Neural progenitor cell (in vitro differentiated cells): ENCODE results near the gene VPS26A. TPM values are rescaled to one million over a fixed set of nuclear protein-coding genes. Genes with fewer than 3 reads are reported as not detected.

Source experiments
- DNase-seq: peaks from one replicate; pipeline ENCODE4 v3.0.0-alpha.2; 2016; ENCODE audit warnings: low spot score
- H2AFZ ChIP-seq: fragments of 200-600 bp; sonication (generic); replicated peaks from 2 replicates; pipeline ENCODE4 v1.6.1; 2016; ENCODE audit warnings: antibody characterized with exemption
- H3F3A ChIP-seq: fragments of 200-600 bp; sonication (generic); 2 replicates; pipeline ENCODE4 v1.6.1; 2016; ENCODE audit warnings: antibody characterized with exemption, low read depth
- H3K27ac ChIP-seq: fragments of 200-600 bp; sonication (generic); 2 replicates; pipeline ENCODE4 v1.5.1; 2016; ENCODE audit warnings: mild to moderate bottlenecking
- H3K27me3 ChIP-seq: fragments of 200-600 bp; sonication (generic); 2 replicates; pipeline ENCODE4 v1.6.1; 2016; ENCODE audit warnings: mild to moderate bottlenecking, moderate library complexity
- H3K36me3 ChIP-seq: fragments of 200-600 bp; sonication (generic); 2 replicates; pipeline ENCODE4 v1.5.1; 2016
- H3K4me1 ChIP-seq: fragments of 200-600 bp; sonication (generic); 2 replicates; pipeline ENCODE4 v1.6.1; 2016; ENCODE audit warnings: mixed run types
- H3K4me2 ChIP-seq: fragments of 200-600 bp; sonication (generic); 2 replicates; pipeline ENCODE4 v1.6.1; 2016
- H3K4me3 ChIP-seq: fragments of 200-600 bp; sonication (generic); 2 replicates; pipeline ENCODE4 v1.5.1; 2016
- H3K79me2 ChIP-seq: fragments of 200-600 bp; sonication (generic); 2 replicates; pipeline ENCODE4 v1.6.1; 2016; ENCODE audit warnings: low read depth
- H3K9ac ChIP-seq: fragments of 200-600 bp; sonication (generic); 2 replicates; pipeline ENCODE4 v1.6.1; 2016
- H3K9me3 ChIP-seq: fragments of 200-600 bp; sonication (generic); 2 replicates; pipeline ENCODE4 v1.5.1; 2016; ENCODE audit warnings: low read depth
- H4K20me1 ChIP-seq: fragments of 200-600 bp; sonication (generic); 2 replicates; pipeline ENCODE4 v1.6.1; 2016; ENCODE audit warnings: low read depth
- H3K27ac Mint-ChIP-seq: 3 replicates; pipeline ENCODE4 v1.8.0; 2021; ENCODE audit warnings: mixed read lengths
- H3K27me3 Mint-ChIP-seq: 2 replicates; pipeline ENCODE4 v1.8.0; 2022; ENCODE audit warnings: low read depth, mild to moderate bottlenecking, inconsistent platforms, moderate library complexity, mixed read lengths; ENCODE audit not compliant: insufficient read depth
- H3K36me3 Mint-ChIP-seq: 3 replicates; pipeline ENCODE4 v1.8.0; 2021; ENCODE audit warnings: mixed read lengths
- H3K4me1 Mint-ChIP-seq: 3 replicates; pipeline ENCODE4 v1.8.0; 2021; ENCODE audit warnings: mixed read lengths
- H3K4me3 Mint-ChIP-seq: 3 replicates; pipeline ENCODE4 v1.8.0; 2021; ENCODE audit warnings: mild to moderate bottlenecking, moderate library complexity, mixed read lengths
- H3K9me3 Mint-ChIP-seq: 3 replicates; pipeline ENCODE4 v1.8.0; 2020; ENCODE audit warnings: mixed read lengths
- CTCF ChIP-seq: fragments of 200-600 bp; sonication (generic); IDR thresholded peaks from 2 replicates; pipeline ENCODE4 v1.5.1; 2017; ENCODE audit warnings: antibody characterized with exemption, mild to moderate bottlenecking
- EZH2 ChIP-seq: fragments of 200-600 bp; sonication (generic); IDR thresholded peaks from 2 replicates; pipeline ENCODE4 v1.6.1; 2017; ENCODE audit warnings: antibody characterized with exemption, mild to moderate bottlenecking, moderate library complexity
- EZH2phosphoT487 ChIP-seq: fragments of 200-600 bp; sonication (generic); IDR thresholded peaks from 2 replicates; pipeline ENCODE4 v1.6.1; 2017; ENCODE audit warnings: antibody characterized with exemption
- total RNA-seq: library from RNA; depleted of rRNA; stranded (reverse); fragments of >200 nt; gene quantifications from 2 replicates; pipeline ENCODE4 v1.2.3, GENCODE V29; 2015; ENCODE audit warnings: low replicate concordance

VPS26A gene
- total RNA-seq, 1 donor from 2014 or later, result 56.0 TPM

GRCh38 chr10:69202332-69202731 is 78.4 kb downstream of the VPS26A start:
- H3K9me3 ChIP-seq, result no peaks in the 10 kb centered on the region
- no peak for TF ChIP-seq EZH2
- no peak for TF ChIP-seq EZH2phosphoT487
- no peak for TF ChIP-seq CTCF
- peaks cover 4% of the 10 kb centered on the region for H3K36me3 ChIP-seq
- DNase-seq, result no peak
- no peaks in the 10 kb centered on the region for H3F3A ChIP-seq
- no peak overlapping the region for H3K4me2 ChIP-seq
- no peak overlapping the region for H3K9ac ChIP-seq
- Mint-ChIP-seq H3K27ac (no peak overlapping the region), H3K9me3 (no peaks in the 10 kb centered on the region), H3K27me3 (peaks cover 2% of the 10 kb centered on the region), H3K4me1 (no peaks in the 10 kb centered on the region), H3K36me3 (peaks cover 5% of the 10 kb centered on the region), H3K4me3 (no peak overlapping the region)
- H3K4me3 ChIP-seq, result no peak overlapping the region
- no peaks in the 10 kb centered on the region for H3K79me2 ChIP-seq
- no peaks in the 10 kb centered on the region for H3K27me3 ChIP-seq
- H4K20me1 ChIP-seq, result no peaks in the 10 kb centered on the region
- no peaks in the 10 kb centered on the region for H3K4me1 ChIP-seq
- no peak overlapping the region for H2AFZ ChIP-seq
- no peak overlapping the region for H3K27ac ChIP-seq

GRCh38 chr10:69208761-69209160 is 84.8 kb downstream of the VPS26A start:
- H3K27ac Mint-ChIP-seq, result no peak overlapping the region
- H4K20me1 ChIP-seq, result no peaks in the 10 kb centered on the region
- no peaks in the 10 kb centered on the region for H3F3A ChIP-seq
- H3K36me3 ChIP-seq, result no peaks in the 10 kb centered on the region
- no peaks in the 10 kb centered on the region for H3K4me1 ChIP-seq
- TF ChIP-seq CTCF (no peak), EZH2 (no peak), EZH2phosphoT487 (no peak)
- H3K27me3 Mint-ChIP-seq, result peaks cover 2% of the 10 kb centered on the region
- no peak overlapping the region for H3K27ac ChIP-seq
- no peaks in the 10 kb centered on the region for H3K79me2 ChIP-seq
- H3K4me1 Mint-ChIP-seq, result peaks cover 4% of the 10 kb centered on the region
- no peak overlapping the region for H3K4me3 ChIP-seq
- no peak overlapping the region for H3K4me2 ChIP-seq
- peaks cover 14% of the 10 kb centered on the region for H3K36me3 Mint-ChIP-seq
- no peaks in the 10 kb centered on the region for H3K9me3 ChIP-seq
- H3K9me3 Mint-ChIP-seq, result peaks cover 3% of the 10 kb centered on the region
- no peak overlapping the region for H3K4me3 Mint-ChIP-seq
- no peak overlapping the region for H2AFZ ChIP-seq
- H3K27me3 ChIP-seq, result no peaks in the 10 kb centered on the region
- DNase-seq, result no peak
- H3K9ac ChIP-seq, result no peak overlapping the region

- H3K9ac ChIP-seq, result no peak overlapping the region
- H3K36me3 ChIP-seq, result no peaks in the 10 kb centered on the region
- Mint-ChIP-seq H3K9me3 (peaks cover 6% of the 10 kb centered on the region), H3K27ac (no peak overlapping the region), H3K4me1 (peaks cover 4% of the 10 kb centered on the region), H3K4me3 (no peak overlapping the region), H3K36me3 (peaks cover 14% of the 10 kb centered on the region), H3K27me3 (peaks cover 2% of the 10 kb centered on the region)
- no peaks in the 10 kb centered on the region for H3K79me2 ChIP-seq
- H3K4me3 ChIP-seq, result no peak overlapping the region
- H4K20me1 ChIP-seq, result no peaks in the 10 kb centered on the region
- H2AFZ ChIP-seq, result no peak overlapping the region
- TF ChIP-seq CTCF, result no peak
- no peak for TF ChIP-seq EZH2
- TF ChIP-seq EZH2phosphoT487, result no peak
- no peaks in the 10 kb centered on the region for H3K4me1 ChIP-seq
- H3K27me3 ChIP-seq, result no peaks in the 10 kb centered on the region
- H3K27ac ChIP-seq, result no peak overlapping the region
- H3K4me2 ChIP-seq, result no peak overlapping the region
- no peak for DNase-seq
- no peaks in the 10 kb centered on the region for H3F3A ChIP-seq
- no peaks in the 10 kb centered on the region for H3K9me3 ChIP-seq
Observed at GRCh38 chr10:69209787-69210484, 86.0 kb downstream of the VPS26A start.
